Vagina (tissue), 2 donors: Measurements from ENCODE around the gene P3H4.

Experiments used
- POLR2AphosphoS5 ChIP-seq, 2 donors: sonication (generic); formaldehyde crosslinking; IDR thresholded peaks; one replicate each; pipeline ENCODE4 v1.9.0; 2017; ENCODE audit warnings: antibody characterized with exemption in 2 of 2, mild to moderate bottlenecking in 2 of 2, low read depth in 1 of 2; ENCODE audit not compliant: insufficient read depth in 1 of 2
- TF ChIP-seq, protein P1 (sequence below), 3 experiments: fragments of 450-650 bp in 2 of 3; fragments of 200-600 bp in 1 of 3; sonication (generic) in 1 of 3; IDR thresholded peaks; one replicate each; pipeline ENCODE4 v1.5.1; 2017 to 2019; ENCODE audit warnings: antibody characterized with exemption in 3 of 3, mild to moderate bottlenecking in 2 of 3, moderate library complexity in 2 of 3

DNA sequence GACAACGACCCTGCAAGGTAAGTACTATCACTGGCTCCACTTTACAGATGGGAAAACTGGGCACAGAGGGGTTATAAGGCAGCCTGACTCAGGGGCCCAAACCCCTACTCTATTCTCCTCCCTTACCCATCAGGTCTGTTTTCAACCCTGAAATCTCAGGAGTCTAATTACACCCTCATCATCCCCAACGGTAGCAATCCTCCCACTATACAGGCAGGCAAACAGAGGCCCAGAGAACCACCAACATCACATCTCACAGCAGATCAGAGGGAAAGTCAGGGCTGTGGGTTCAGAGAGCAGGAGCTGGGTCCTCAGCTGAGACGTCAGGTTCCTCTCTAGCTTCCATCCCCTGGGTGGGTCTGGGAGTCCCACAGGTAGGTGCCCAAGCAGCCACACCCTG, 41.8 kb downstream of the P3H4 start:
- TF ChIP-seq, protein P1, sequence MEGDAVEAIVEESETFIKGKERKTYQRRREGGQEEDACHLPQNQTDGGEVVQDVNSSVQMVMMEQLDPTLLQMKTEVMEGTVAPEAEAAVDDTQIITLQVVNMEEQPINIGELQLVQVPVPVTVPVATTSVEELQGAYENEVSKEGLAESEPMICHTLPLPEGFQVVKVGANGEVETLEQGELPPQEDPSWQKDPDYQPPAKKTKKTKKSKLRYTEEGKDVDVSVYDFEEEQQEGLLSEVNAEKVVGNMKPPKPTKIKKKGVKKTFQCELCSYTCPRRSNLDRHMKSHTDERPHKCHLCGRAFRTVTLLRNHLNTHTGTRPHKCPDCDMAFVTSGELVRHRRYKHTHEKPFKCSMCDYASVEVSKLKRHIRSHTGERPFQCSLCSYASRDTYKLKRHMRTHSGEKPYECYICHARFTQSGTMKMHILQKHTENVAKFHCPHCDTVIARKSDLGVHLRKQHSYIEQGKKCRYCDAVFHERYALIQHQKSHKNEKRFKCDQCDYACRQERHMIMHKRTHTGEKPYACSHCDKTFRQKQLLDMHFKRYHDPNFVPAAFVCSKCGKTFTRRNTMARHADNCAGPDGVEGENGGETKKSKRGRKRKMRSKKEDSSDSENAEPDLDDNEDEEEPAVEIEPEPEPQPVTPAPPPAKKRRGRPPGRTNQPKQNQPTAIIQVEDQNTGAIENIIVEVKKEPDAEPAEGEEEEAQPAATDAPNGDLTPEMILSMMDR (IDR thresholded peaks at IDR 0.05): no peak
- no peak for TF ChIP-seq POLR2AphosphoS5 (IDR thresholded peaks at IDR 0.05; ENCODE audit: insufficient read depth in 1 of 2, low read depth in 1 of 2)
